Stimulated activated CD8-positive, alpha-beta memory T cell treated with anti-CD3 and anti-CD28 coated beads, Interleukin-4, amount 100 ng/mL, for 4 hours (primary cell): Measurements from ENCODE around the gene BTD.

Experiments
- DNase-seq, 2 donors: peaks; one replicate each; pipeline ENCODE4 v3.0.0-alpha.2; 2020; ENCODE audit warnings: low read depth in 2 of 2, low spot score in 1 of 2

Gene BTD

GRCh38 chr3:15601399-15602145 lies at the start of gene BTD, which contains the start of gene HACL1:
Gene BTD (plus strand): TSS chr3:15601745. CDS start chr3:15635440, 33,695 bp downstream.
Gene HACL1 (minus strand): TSS chr3:15601569. CDS start chr3:15601463, 106 bp downstream.
- DNase-seq: peak; percentile 94 to 97

- DNase-seq: no peak
Measured at GRCh38 chr3:15551902-15552301, 49.6 kb upstream of the BTD start.

GRCh38 chr3:15553749-15554148 lies 47.8 kb upstream of the BTD start:
- DNase-seq: no peak

GRCh38 chr3:15556512-15556911 lies 45.0 kb upstream of the BTD start:
- DNase-seq: no peak

- DNase-seq: peak; percentile 8 to 9
Measured at GRCh38 chr3:15557511-15557946, 44.0 kb upstream of the BTD start.

- DNase-seq: no peak
Measured at GRCh38 chr3:15558581-15558980, 43.0 kb upstream of the BTD start.

GRCh38 chr3:15562560-15562959 lies 39.0 kb upstream of the BTD start:
- no peak for DNase-seq

- no peak for DNase-seq
Measured at GRCh38 chr3:15563190-15563589, 38.4 kb upstream of the BTD start.

- no peak for DNase-seq
Measured at GRCh38 chr3:15572138-15572537, 29.4 kb upstream of the BTD start.

- no peak for DNase-seq
Measured at GRCh38 chr3:15575446-15575845, 26.1 kb upstream of the BTD start.

GRCh38 chr3:15576475-15576874 lies 25.1 kb upstream of the BTD start:
- no peak for DNase-seq

- no peak for DNase-seq
Measured at GRCh38 chr3:15578289-15578867, 23.2 kb upstream of the BTD start.

- no peak for DNase-seq
Measured at GRCh38 chr3:15579051-15579450, 22.5 kb upstream of the BTD start.

GRCh38 chr3:15581471-15582394 lies 19.8 kb upstream of the BTD start:
- DNase-seq: no peak

- no peak for DNase-seq
Measured at GRCh38 chr3:15585111-15585845, 16.3 kb upstream of the BTD start.

- no peak for DNase-seq
Measured at GRCh38 chr3:15591242-15591641, 10.3 kb upstream of the BTD start.

- DNase-seq: no peak
Measured at GRCh38 chr3:15591928-15592327, 9.6 kb upstream of the BTD start.

- DNase-seq: no peak
Measured at GRCh38 chr3:15592968-15593367, 8.6 kb upstream of the BTD start.

- DNase-seq: no peak
Measured at GRCh38 chr3:15595955-15596354, 5.6 kb upstream of the BTD start.

- no peak for DNase-seq
Measured at GRCh38 chr3:15601046-15601398, 523 bp upstream of the BTD start.

- no peak for DNase-seq
Measured at GRCh38 chr3:15602146-15602536, 596 bp downstream of the BTD start.
